HG03521 (cell line): ENCODE measurements around the gene PELI3.
"Not testable (repeated sequence)": the region's sequence is repeated elsewhere in the genome, so short reads cannot be mapped to it uniquely, and the experiment has no call there.

Experiments
- ATAC-seq: cut with Tn5 transposase; IDR thresholded peaks from one replicate; pipeline ENCODE4 v1.9.1; 2021; ENCODE audit warnings: mild to moderate bottlenecking, moderate library complexity; ENCODE audit not compliant: unreplicated experiment

The PELI3 gene

DNA sequence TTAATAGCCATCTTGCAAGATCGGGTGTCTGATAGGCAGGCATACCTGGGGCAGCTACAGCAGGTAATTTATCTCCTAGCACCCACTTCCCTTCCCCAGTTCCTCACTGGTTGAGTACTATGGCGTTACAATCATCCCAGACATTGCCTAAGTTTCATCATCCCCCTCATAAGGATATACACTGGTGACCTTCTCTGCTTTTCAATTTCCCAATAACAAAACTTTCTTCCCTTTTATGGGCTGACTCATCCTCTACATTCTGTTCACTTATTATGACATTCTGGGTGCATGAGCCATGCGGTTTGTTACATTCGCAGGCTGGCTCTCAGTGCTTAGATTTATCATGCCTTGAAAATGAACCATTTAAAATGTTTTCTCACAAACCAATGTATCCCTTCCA lies 23.1 kb upstream of the PELI3 start:
- no peak for ATAC-seq

DNA sequence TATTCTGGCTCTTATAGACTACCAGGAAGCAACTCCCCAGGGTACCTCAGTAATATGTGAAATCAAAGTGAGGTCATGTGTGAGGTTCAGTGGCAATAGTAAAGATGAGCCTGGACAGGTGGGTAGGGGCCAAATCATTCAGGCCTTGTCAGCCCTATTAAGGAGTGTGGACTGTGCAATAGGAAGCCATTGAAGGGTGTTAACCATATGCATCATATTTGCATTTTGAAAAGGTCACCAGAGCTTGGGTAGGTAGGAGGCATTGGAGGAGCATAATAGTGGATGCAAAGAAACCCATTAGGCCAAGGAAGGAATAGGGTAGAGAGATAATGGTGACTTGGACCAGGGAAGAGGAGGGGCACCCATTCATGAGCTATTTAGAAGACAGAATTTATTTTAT lies 19.7 kb upstream of the PELI3 start:
- no peak for ATAC-seq

DNA sequence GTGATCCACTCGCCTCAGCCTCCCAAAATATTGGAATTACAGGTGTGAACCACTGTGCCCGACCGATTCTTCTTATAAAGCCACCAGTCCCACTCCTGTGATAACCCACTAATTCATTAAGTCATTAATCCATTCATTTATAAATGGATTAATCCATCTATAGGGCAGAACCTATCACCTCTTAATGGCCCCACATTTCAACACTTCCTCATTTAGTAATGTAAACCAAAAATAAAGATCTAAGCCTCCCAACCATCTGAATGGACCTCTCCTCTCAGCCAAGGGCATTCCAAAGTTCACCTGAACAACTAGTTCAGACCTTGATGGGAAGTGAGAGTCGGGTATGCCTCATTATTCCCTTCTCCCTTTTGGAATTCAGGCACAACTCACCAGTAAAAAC lies 18.2 kb upstream of the PELI3 start:
- ATAC-seq: no peak

GRCh38 chr11:66450560-66450959 lies 16.1 kb upstream of the PELI3 start:
- no peak for ATAC-seq

- no peak for ATAC-seq
Measured at GRCh38 chr11:66451663-66452062, 15.0 kb upstream of the PELI3 start.

- ATAC-seq: no peak
Measured at GRCh38 chr11:66454247-66454646, 12.5 kb upstream of the PELI3 start.

DNA sequence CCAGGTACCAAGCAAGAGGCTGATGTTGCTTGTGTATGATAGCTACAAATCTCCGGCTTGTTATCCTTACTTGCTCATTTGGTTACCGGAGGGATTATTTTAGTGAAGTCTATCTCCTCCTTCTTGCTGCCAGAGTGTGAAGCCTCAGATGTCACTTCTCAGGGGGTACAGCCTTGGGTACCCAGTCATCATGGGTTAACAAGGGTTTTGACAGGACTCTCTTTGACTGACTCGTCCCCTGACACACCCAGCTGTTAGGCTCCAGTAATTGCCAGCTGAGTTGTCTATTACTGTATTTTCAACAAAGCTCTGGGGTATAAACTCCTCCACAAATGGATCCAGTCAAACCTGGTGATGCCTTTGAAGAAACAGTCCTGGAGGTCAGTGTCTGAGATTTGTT lies 11.9 kb upstream of the PELI3 start:
- no peak for ATAC-seq

GRCh38 chr11:66457826-66458225 lies 8.9 kb upstream of the PELI3 start:
- no peak for ATAC-seq

DNA sequence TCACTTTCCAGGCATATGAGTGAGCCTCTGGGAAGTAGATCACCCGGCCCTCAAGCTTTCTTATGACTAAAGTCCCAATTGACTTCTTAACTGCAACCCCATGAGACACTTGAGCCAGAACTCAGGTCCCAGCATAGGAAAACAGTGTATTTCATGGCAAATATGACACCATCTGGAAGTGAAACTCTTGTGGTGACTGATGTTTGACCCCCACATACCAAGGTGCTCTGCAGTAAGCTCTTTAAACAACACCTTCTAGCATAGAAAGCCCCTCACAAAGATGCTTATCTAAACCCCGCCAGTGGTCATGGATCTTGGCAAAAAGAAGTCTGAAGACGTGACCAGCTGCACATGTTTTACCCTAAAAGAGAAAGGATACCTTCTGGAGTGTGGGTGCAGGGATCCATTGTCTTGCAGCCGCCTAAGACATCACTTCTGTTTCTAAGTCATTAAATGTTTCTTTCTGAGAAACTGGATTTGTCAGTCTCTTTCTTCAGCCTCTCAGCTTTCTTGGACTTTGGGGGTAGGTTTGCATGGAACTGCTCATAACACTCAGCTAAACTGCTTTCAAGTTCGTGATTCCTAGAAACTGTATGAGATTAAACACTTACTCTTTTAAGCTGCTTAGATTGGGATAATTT lies 7.4 kb upstream of the PELI3 start:
- ATAC-seq: no peak

- ATAC-seq: no peak
Measured at GRCh38 chr11:66462010-66462409, 4.7 kb upstream of the PELI3 start.

DNA sequence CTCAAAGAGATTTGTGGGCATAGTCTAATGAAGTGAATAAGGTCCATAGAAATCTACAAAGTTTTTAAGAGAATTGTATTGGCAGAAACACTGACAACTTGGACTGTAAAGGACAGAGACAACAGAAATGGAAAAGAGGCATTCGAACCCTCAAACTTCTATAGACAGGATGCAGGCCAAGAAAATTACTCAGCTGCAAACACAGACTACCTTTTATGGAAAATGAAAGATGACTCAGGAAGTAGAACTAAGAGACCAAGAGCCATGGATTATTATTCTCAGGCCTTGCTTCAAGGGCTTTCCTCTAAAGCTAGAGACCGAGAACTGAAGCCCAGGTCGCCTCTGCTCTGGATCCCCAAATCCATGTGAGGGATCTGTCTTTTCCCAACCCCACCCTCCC lies 3.8 kb upstream of the PELI3 start:
- no peak for ATAC-seq

GRCh38 chr11:66464116-66464515 lies 2.6 kb upstream of the PELI3 start:
- not testable (repeated sequence) for ATAC-seq

GRCh38 chr11:66464916-66465315 lies 1.8 kb upstream of the PELI3 start:
- ATAC-seq: no peak

DNA sequence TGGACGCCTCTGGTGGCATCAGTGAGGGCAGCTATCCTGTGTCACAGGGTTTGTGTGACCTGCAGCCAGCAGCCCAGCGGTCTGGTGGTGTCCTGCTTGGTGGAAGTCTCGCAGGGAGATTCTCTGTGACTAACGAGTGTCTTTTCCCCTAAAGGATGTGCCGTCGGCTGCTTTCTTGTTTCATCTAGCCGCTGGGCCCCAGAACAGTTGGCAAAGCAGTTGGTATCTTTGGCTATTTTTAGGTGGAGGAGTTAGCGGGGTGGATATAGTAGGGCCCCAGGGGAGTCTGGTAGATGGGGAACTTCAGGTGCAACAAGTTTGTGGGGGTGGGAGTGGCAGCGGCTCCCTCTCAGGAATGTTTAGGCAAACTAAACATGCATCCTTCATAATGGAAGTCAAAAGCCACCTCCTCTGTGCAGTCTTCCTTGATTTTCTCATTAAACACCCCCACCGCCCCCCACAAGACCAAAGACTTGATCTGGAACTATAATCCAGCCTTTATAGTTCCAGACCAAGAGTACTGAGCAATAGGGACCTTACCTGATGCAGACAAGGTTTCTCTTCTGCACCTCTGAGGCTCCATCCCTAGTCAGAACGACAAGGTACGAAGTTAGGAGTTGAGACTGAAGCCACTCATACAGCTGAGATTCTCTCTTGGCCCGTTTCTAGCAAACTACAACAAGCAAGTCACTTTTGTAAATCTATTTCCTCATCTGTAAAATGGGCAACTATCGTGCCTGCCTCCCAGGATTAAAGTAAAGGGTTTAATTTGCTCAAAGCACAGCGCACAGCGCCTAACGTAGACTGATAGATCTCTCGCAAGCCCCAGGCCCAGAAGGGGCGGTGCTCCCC lies 1.1 kb upstream of the PELI3 start:
- ATAC-seq: no peak

GRCh38 chr11:66467034-66467659 lies 442 bp downstream of the PELI3 start:
- ATAC-seq: peak; percentile 30

DNA sequence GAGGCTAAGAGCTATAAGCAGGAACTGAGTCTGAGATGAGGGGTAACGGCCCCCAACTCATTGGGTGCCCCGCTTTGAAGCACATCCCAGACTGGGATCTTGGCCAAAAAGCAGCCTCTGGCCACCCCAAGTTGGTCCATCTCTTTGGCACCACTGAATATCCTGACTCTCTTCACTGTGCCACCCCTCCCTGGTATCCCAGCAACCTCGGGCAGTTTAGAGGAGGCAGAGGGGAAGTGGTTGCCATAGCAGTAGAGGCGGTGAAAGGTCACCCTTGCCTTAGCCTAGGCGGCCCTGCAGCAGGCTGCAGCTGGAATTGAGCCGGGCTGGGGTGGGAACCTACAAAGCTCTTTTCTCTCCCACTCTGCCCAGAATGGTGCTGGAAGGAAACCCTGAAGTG lies 1.1 kb downstream of the PELI3 start:
- ATAC-seq: no peak

DNA sequence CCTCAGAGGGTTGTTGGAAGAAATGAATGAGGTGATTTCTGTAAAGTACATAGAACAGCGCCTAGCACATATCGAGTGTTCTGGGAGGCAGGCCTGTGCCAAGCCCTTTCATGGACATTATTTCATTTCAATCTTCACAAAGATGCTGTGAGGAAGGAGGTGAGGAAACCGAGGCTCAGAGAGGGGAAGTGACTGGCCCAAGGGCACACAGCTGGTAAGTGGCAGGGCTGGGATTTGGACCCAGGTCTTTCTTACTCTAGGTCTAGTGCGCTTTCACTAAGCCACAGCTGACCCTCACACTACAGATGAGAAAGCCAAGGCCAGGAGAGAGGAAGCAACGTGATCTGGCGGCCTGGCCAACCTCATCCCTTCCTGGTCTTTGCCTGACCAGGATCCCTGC lies 2.0 kb downstream of the PELI3 start:
- no peak for ATAC-seq

- no peak for ATAC-seq
Measured at GRCh38 chr11:66469441-66469840, 2.7 kb downstream of the PELI3 start.

GRCh38 chr11:66470015-66470414 lies 3.3 kb downstream of the PELI3 start:
- ATAC-seq: no peak

DNA sequence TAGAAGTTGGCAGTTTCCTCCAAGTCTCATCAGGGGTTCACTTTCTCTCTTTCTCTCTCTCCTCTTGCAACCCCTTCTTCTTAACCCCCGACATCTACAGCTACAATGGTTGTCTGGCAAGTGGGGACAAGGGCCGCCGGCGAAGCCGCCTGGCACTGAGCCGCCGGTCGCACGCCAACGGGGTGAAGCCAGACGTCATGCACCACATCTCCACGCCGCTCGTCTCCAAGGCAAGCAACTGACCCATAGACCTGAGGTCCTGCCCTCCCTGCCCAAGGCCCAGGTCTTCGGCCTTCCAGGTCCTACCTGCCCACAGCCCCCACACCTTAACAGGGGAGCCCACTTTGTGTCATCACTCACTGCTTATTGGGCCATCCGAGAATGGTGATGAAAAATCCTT lies 4.4 kb downstream of the PELI3 start:
- no peak for ATAC-seq

DNA sequence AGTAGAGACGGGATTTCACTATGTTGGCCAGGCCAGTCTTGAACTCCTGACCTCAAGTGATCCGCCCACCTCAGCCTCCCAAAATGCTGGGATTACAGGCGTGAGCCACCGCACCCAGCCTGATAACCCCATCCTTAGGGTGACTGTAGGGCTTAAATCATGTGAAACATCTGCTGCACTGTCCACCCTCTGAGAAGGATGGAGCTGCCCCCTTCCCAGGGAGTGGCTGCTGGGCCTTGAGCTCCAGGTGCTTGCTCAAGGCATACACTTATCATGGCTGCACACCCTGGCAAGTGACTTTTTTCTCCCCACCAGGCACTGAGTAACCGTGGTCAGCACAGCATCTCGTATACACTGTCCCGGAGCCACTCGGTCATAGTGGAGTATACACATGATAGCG lies 5.3 kb downstream of the PELI3 start:
- ATAC-seq: no peak

GRCh38 chr11:66473167-66473566 lies 6.5 kb downstream of the PELI3 start:
- ATAC-seq: no peak
